HepG2 (cell line): ENCODE data around the gene ASXL1. TPM values are rescaled to one million over a fixed set of nuclear protein-coding genes. Genes with fewer than 3 reads are reported as not detected.

Source experiments
- ARID2 ChIP-seq: sonication (generic); formaldehyde crosslinking; IDR thresholded peaks from 2 replicates; pipeline ENCODE4 v1.8.1; 2022; ENCODE audit warnings: mild to moderate bottlenecking, missing genetic modification reagents, borderline replicate concordance
- ARNT ChIP-seq: fragments of 450-650 bp; IDR thresholded peaks from 2 replicates; pipeline ENCODE4 v1.6.1; 2017
- CHD2 ChIP-seq: IDR thresholded peaks from 2 replicates; pipeline ENCODE4 v1.6.1; 2011; ENCODE audit warnings: low read depth, low read length, improper control_type of control experiment
- EHMT2 ChIP-seq: fragments of 200-600 bp; sonication (generic); IDR thresholded peaks from 2 replicates; pipeline ENCODE4 v1.7.0; 2017; ENCODE audit warnings: antibody characterized with exemption, low read depth, low read length, borderline replicate concordance
- ELF1 ChIP-seq: sonication (generic); formaldehyde crosslinking; IDR thresholded peaks from 2 replicates; pipeline ENCODE4 v1.4.0; 2020; ENCODE audit warnings: missing genetic modification reagents
- FOSL1 ChIP-seq: sonication (generic); formaldehyde crosslinking; IDR thresholded peaks from 2 replicates; pipeline ENCODE4 v1.9.0; 2021; ENCODE audit warnings: missing genetic modification reagents, borderline replicate concordance
- GTF3A ChIP-seq: sonication (generic); formaldehyde crosslinking; conservative IDR thresholded peaks from 2 replicates; pipeline ENCODE4 v1.4.0; 2020; ENCODE audit warnings: mild to moderate bottlenecking, missing genetic modification reagents
- HNF4G ChIP-seq, 2 experiments: sonication (generic) in 1 of 2; formaldehyde crosslinking in 1 of 2; IDR thresholded peaks; 2 replicates each; pipeline versions ENCODE4 v1.4.0 to v1.6.1; 2011 to 2020; ENCODE audit warnings: borderline replicate concordance in 2 of 2, low read depth in 2 of 2, mild to moderate bottlenecking in 2 of 2, low read length in 1 of 2, missing genetic modification reagents in 1 of 2, moderate library complexity in 1 of 2
- MEIS1 ChIP-seq: sonication (generic); formaldehyde crosslinking; IDR thresholded peaks from 2 replicates; pipeline ENCODE4 v1.9.0; 2021; ENCODE audit warnings: mild to moderate bottlenecking, missing genetic modification reagents, moderate library complexity, borderline replicate concordance
- PATZ1 ChIP-seq: sonication (generic); formaldehyde crosslinking; IDR thresholded peaks from 2 replicates; pipeline ENCODE4 v1.4.0; 2020; ENCODE audit warnings: missing genetic modification reagents
- RXRA ChIP-seq: sonication (generic); formaldehyde crosslinking; IDR thresholded peaks from 2 replicates; pipeline ENCODE4 v1.5.1; 2020; ENCODE audit warnings: missing genetic modification reagents
- ZNF326 ChIP-seq: sonication (generic); formaldehyde crosslinking; IDR thresholded peaks from 2 replicates; pipeline ENCODE4 v1.4.0; 2020; ENCODE audit warnings: missing genetic modification reagents, borderline replicate concordance
- ZNF335 ChIP-seq: sonication (generic); formaldehyde crosslinking; IDR thresholded peaks from 2 replicates; pipeline ENCODE4 v1.4.0; 2020; ENCODE audit warnings: missing genetic modification reagents
- ZNF354B ChIP-seq: sonication (generic); formaldehyde crosslinking; IDR thresholded peaks from 2 replicates; pipeline ENCODE4 v1.8.0; 2022; ENCODE audit warnings: mild to moderate bottlenecking, missing genetic modification reagents
- ZNF431 ChIP-seq: sonication (generic); formaldehyde crosslinking; IDR thresholded peaks from 2 replicates; pipeline ENCODE4 v1.9.0; 2022; ENCODE audit warnings: missing genetic modification reagents, low read depth, mild to moderate bottlenecking, borderline replicate concordance
- ZNF44 ChIP-seq: sonication (generic); formaldehyde crosslinking; IDR thresholded peaks from 2 replicates; pipeline ENCODE4 v1.5.1; 2020; ENCODE audit warnings: mild to moderate bottlenecking, missing genetic modification reagents
- ZNF512 ChIP-seq: sonication (generic); formaldehyde crosslinking; IDR thresholded peaks from 2 replicates; pipeline ENCODE4 v1.4.0; 2020; ENCODE audit warnings: mild to moderate bottlenecking, missing genetic modification reagents
- ZNF549 ChIP-seq: sonication (generic); formaldehyde crosslinking; IDR thresholded peaks from 2 replicates; pipeline ENCODE4 v1.5.0; 2020; ENCODE audit warnings: missing genetic modification reagents
- ZNF605 ChIP-seq: sonication (generic); formaldehyde crosslinking; IDR thresholded peaks from 2 replicates; pipeline ENCODE4 v1.8.0; 2022; ENCODE audit warnings: mild to moderate bottlenecking, missing genetic modification reagents
- ZNF891 ChIP-seq: sonication (generic); formaldehyde crosslinking; IDR thresholded peaks from 2 replicates; pipeline ENCODE4 v1.5.0; 2020; ENCODE audit warnings: mild to moderate bottlenecking, missing genetic modification reagents
- ZZZ3 ChIP-seq: sonication (generic); formaldehyde crosslinking; IDR thresholded peaks from 2 replicates; pipeline ENCODE4 v1.4.0; 2020; ENCODE audit warnings: missing genetic modification reagents, mild to moderate bottlenecking, borderline replicate concordance
- polyA plus RNA-seq, 8 experiments: library from polyadenylated mRNA; depleted of rRNA in 3 of 8; stranded (reverse) in 7 of 8; unstranded in 1 of 8; fragments of >200 nt; fragmentation: Illumina TruSeq in 4 of 8; extraction: Trizol in 4 of 8; gene quantifications; 2 replicates each; pipeline versions ENCODE4 v1.2.1 to v1.2.3, GENCODE V29; 2011 to 2016; ENCODE audit warnings: low read depth in 4 of 8, missing spikeins in 1 of 8, mixed read lengths in 1 of 8; ENCODE audit not compliant: insufficient read depth in 1 of 8
- total RNA-seq, 5 experiments: library from RNA; depleted of rRNA; stranded (reverse); fragments of >200 nt; fragmentation: Illumina TruSeq; extraction: Trizol; gene quantifications; 2 replicates each; pipeline ENCODE4 v1.2.3, GENCODE V29; 2016; ENCODE audit warnings: low read depth in 1 of 5
- TF ChIP-seq, protein P1 (sequence below): sonication (generic); formaldehyde crosslinking; IDR thresholded peaks from 2 replicates; pipeline ENCODE4 v1.5.0; 2020; ENCODE audit warnings: mild to moderate bottlenecking, missing genetic modification reagents, moderate library complexity
- TF ChIP-seq, protein P2 (sequence below): sonication (generic); formaldehyde crosslinking; IDR thresholded peaks from 2 replicates; pipeline ENCODE4 v1.5.0; 2020; ENCODE audit warnings: missing genetic modification reagents

The ASXL1 gene
- total and polyA plus RNA-seq, 2 of the 13 experiments (the other 11 are each of a cell fraction or from before 2014, with no cell fraction given): 62.1 to 74.8 TPM

- TF ChIP-seq ZNF335 (peak; percentile 3; the same call in 1 of the 2 replicates), FOSL1 (no peak), ZNF326 (CRISPR knock-in tag) (no peak), ZNF549 (no peak), ZNF354B (CRISPR knock-in tag) (0 out of 2 replicates have a peak, but pooled peaks have one; percentile 1), HNF4G (IDR thresholded peaks at IDR 0.05; ENCODE audit: borderline replicate concordance, low read depth, low read length) (peak; percentile 13; the same call in 1 of the 2 replicates), HNF4G (CRISPR knock-in tag; IDR thresholded peaks at IDR 0.05; ENCODE audit: borderline replicate concordance, low read depth) (0 out of 2 replicates have a peak, but pooled peaks have one; percentile 47), MEIS1 (no peak; the same call in 1 of the 2 replicates), ZNF605 (peak; percentile 93), ZNF891 (peak; percentile 74), ZNF431 (CRISPR knock-in tag) (no peak), ZZZ3 (CRISPR knock-in tag) (no peak), ZNF44 (CRISPR knock-in tag) (peak; percentile 88; the same call in 1 of the 2 replicates), PATZ1 (CRISPR knock-in tag) (peak; percentile 99), ARID2 (CRISPR knock-in tag) (peak; percentile 13; the same call in 1 of the 2 replicates), ARNT (no peak), CHD2 (peak; percentile 57; the same call in 1 of the 2 replicates), EHMT2 (no peak), GTF3A (CRISPR knock-in tag) (0 out of 2 replicates have a peak, but pooled peaks have one; percentile 24), RXRA (peak; percentile 91), ELF1 (CRISPR knock-in tag) (peak; percentile 78), ZNF512 (CRISPR knock-in tag) (no peak)
- TF ChIP-seq, protein P1, sequence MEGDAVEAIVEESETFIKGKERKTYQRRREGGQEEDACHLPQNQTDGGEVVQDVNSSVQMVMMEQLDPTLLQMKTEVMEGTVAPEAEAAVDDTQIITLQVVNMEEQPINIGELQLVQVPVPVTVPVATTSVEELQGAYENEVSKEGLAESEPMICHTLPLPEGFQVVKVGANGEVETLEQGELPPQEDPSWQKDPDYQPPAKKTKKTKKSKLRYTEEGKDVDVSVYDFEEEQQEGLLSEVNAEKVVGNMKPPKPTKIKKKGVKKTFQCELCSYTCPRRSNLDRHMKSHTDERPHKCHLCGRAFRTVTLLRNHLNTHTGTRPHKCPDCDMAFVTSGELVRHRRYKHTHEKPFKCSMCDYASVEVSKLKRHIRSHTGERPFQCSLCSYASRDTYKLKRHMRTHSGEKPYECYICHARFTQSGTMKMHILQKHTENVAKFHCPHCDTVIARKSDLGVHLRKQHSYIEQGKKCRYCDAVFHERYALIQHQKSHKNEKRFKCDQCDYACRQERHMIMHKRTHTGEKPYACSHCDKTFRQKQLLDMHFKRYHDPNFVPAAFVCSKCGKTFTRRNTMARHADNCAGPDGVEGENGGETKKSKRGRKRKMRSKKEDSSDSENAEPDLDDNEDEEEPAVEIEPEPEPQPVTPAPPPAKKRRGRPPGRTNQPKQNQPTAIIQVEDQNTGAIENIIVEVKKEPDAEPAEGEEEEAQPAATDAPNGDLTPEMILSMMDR (CRISPR knock-in tag): peak; percentile 25
- TF ChIP-seq, protein P2, sequence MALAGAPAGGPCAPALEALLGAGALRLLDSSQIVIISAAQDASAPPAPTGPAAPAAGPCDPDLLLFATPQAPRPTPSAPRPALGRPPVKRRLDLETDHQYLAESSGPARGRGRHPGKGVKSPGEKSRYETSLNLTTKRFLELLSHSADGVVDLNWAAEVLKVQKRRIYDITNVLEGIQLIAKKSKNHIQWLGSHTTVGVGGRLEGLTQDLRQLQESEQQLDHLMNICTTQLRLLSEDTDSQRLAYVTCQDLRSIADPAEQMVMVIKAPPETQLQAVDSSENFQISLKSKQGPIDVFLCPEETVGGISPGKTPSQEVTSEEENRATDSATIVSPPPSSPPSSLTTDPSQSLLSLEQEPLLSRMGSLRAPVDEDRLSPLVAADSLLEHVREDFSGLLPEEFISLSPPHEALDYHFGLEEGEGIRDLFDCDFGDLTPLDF (CRISPR knock-in tag): peak; percentile 48; the same call in 1 of the 2 replicates
Observed at GRCh38 chr20:32358883-32359632, 927 bp downstream of the ASXL1 start (continued).
